CD8-positive, alpha-beta memory T cell (primary cell): ENCODE measurements around the gene TOM1L2. TPM values are rescaled to one million over a fixed set of nuclear protein-coding genes. Genes with fewer than 3 reads are reported as not detected.

ENCODE experiments used
- CTCF ChIA-PET: fragments of 350-600 bp; sonication (Branson Sonifier 250); formaldehyde crosslinking; loops from one replicate; lab custom pipeline; 2021; ENCODE audit warnings: antibody characterized with exemption; lab: Charles Lee
- POLR2A ChIA-PET: fragments of 350-600 bp; sonication (Branson Sonifier 250); formaldehyde crosslinking; loops from one replicate; lab custom pipeline; 2021; ENCODE audit warnings: antibody characterized with exemption; lab: Charles Lee
- DNase-seq, 5 donors: peaks; one replicate each; pipeline versions ENCODE4 v3.0.0 to v3.0.0-alpha.2; 2020 to 2022; ENCODE audit warnings: mixed read lengths in 1 of 5
- H3K27ac ChIP-seq: one replicate; pipeline ENCODE4 v1.7.0; 2013; ENCODE audit warnings: low read depth, mild to moderate bottlenecking, low read length, moderate library complexity
- H3K27me3 ChIP-seq: 2 replicates; pipeline ENCODE4 v1.7.0; 2013; ENCODE audit warnings: low read length, mild to moderate bottlenecking; ENCODE audit not compliant: insufficient read depth, poor library complexity, severe bottlenecking
- H3K36me3 ChIP-seq: 2 replicates; pipeline ENCODE4 v1.7.0; 2013; ENCODE audit warnings: mild to moderate bottlenecking, low read length, moderate library complexity; ENCODE audit not compliant: insufficient read depth
- H3K4me1 ChIP-seq: 2 replicates; pipeline ENCODE4 v1.7.0; 2013; ENCODE audit warnings: mild to moderate bottlenecking, low read length, moderate library complexity; ENCODE audit not compliant: insufficient read depth
- H3K4me3 ChIP-seq: 2 replicates; pipeline ENCODE4 v1.7.0; 2013; ENCODE audit warnings: mild to moderate bottlenecking, low read length
- H3K9me3 ChIP-seq: 2 replicates; pipeline ENCODE4 v1.7.0; 2013; ENCODE audit warnings: mild to moderate bottlenecking, low read length
- H3K27ac Mint-ChIP-seq, 8 donors: one replicate each; pipeline ENCODE4 v1.8.0; 2020 to 2021; ENCODE audit warnings: mixed read lengths in 8 of 8, mild to moderate bottlenecking in 6 of 8, inconsistent platforms in 3 of 8, moderate library complexity in 3 of 8
- H3K27me3 Mint-ChIP-seq, 2 donors: one replicate each; pipeline ENCODE4 v1.8.0; 2020 to 2021; ENCODE audit warnings: mixed read lengths in 2 of 2, mild to moderate bottlenecking in 1 of 2, moderate library complexity in 1 of 2
- H3K36me3 Mint-ChIP-seq, 3 donors: one replicate each; pipeline ENCODE4 v1.8.0; 2020 to 2021; ENCODE audit warnings: mixed read lengths in 3 of 3, inconsistent platforms in 1 of 3, mild to moderate bottlenecking in 1 of 3
- H3K4me1 Mint-ChIP-seq, 3 donors: one replicate each; pipeline ENCODE4 v1.8.0; 2020 to 2021; ENCODE audit warnings: mixed read lengths in 3 of 3, inconsistent platforms in 1 of 3, mild to moderate bottlenecking in 1 of 3
- H3K4me3 Mint-ChIP-seq, 7 donors: one replicate each; pipeline ENCODE4 v1.8.0; 2020 to 2021; ENCODE audit warnings: mixed read lengths in 7 of 7, mild to moderate bottlenecking in 6 of 7, moderate library complexity in 4 of 7, inconsistent platforms in 2 of 7
- H3K9me3 Mint-ChIP-seq, 5 donors: one replicate each; pipeline ENCODE4 v1.8.0; 2020 to 2022; ENCODE audit warnings: mixed read lengths in 5 of 5, mild to moderate bottlenecking in 3 of 5, moderate library complexity in 2 of 5, inconsistent platforms in 1 of 5
- polyA plus RNA-seq: library from polyadenylated mRNA; unstranded; fragments of 300-500 nt; fragmentation: Illumina TruSeq; gene quantifications from one replicate; pipeline ENCODE4 v1.2.3, GENCODE V29; 2021
- total RNA-seq, 2 experiments: library from RNA; stranded (reverse); gene quantifications; one replicate each; pipeline ENCODE4 v1.2.3, GENCODE V29; 2021

The TOM1L2 gene
- total and polyA plus RNA-seq, 3 experiments from 2014 or later = 6.5 to 11.3 (median 10.0) TPM

- POLR2A ChIA-PET = no interaction called here
Observed at GRCh38 chr17:17929655-17930380, 42.4 kb downstream of the TOM1L2 start.

GRCh38 chr17:17928398-17929287, 43.6 kb downstream of the TOM1L2 start:
- ChIA-PET CTCF (interaction anchor here (1.0 to 1.1 kb wide), 3 partner anchors 19 to 105 kb away, joined by 3 to 5 read pairs (median 4); no protein-coding TSS in a partner anchor), POLR2A (no interaction called here)
- Mint-ChIP-seq H3K27me3 (no peaks in the 10 kb centered on the region), H3K4me3 (no peak overlapping the region), H3K4me1 (peaks cover 6 to 26% (median 15%) of the 10 kb centered on the region in 3 donors), H3K27ac (no peak overlapping the region), H3K9me3 (no peaks in the 10 kb centered on the region), H3K36me3 (peaks cover 0 to 13% (median 3%) of the 10 kb centered on the region in 3 donors)
- no peaks in the 10 kb centered on the region for H3K4me1 ChIP-seq
- H3K36me3 ChIP-seq = no peaks in the 10 kb centered on the region
- H3K27ac ChIP-seq = no peak overlapping the region
- no peaks in the 10 kb centered on the region for H3K27me3 ChIP-seq
- H3K9me3 ChIP-seq = no peaks in the 10 kb centered on the region
- no peak for DNase-seq
- no peak overlapping the region for H3K4me3 ChIP-seq

More at GRCh38 chr17:17929655-17930380, 42.4 kb downstream of the TOM1L2 start:
- H3K36me3 Mint-ChIP-seq = peaks cover 0 to 12% (median 3%) of the 10 kb centered on the region in 3 donors
- H3K27ac Mint-ChIP-seq = peak overlapping the region in 3 of 8 donors; percentile 38 to 73 (median 72)
- no peak overlapping the region for H3K4me3 Mint-ChIP-seq
- no peaks in the 10 kb centered on the region for H3K36me3 ChIP-seq
- no peaks in the 10 kb centered on the region for H3K27me3 ChIP-seq
- H3K27ac ChIP-seq = no peak overlapping the region
- H3K4me1 ChIP-seq = peaks cover 2% of the 10 kb centered on the region
- H3K9me3 Mint-ChIP-seq = no peaks in the 10 kb centered on the region
- peaks cover 7 to 36% (median 23%) of the 10 kb centered on the region in 3 donors for H3K4me1 Mint-ChIP-seq
- CTCF ChIA-PET = no interaction called here
- no peak for DNase-seq
- no peaks in the 10 kb centered on the region for H3K27me3 Mint-ChIP-seq
- H3K4me3 ChIP-seq = no peak overlapping the region
- no peaks in the 10 kb centered on the region for H3K9me3 ChIP-seq

- H3K4me1 Mint-ChIP-seq = peaks cover 10 to 19% (median 15%) of the 10 kb centered on the region in 3 donors
- Histone ChIP-seq H3K27ac (no peak overlapping the region), H3K4me1 (no peaks in the 10 kb centered on the region), H3K4me3 (no peak overlapping the region), H3K9me3 (no peaks in the 10 kb centered on the region), H3K27me3 (no peaks in the 10 kb centered on the region), H3K36me3 (no peaks in the 10 kb centered on the region)
- H3K27ac Mint-ChIP-seq = peak overlapping the region in 2 of 8 donors; percentile 19 to 49
- POLR2A ChIA-PET = no interaction called here
- CTCF ChIA-PET = interaction anchor here (0.9 kb wide), 1 partner anchor 8 kb away, joined by 3 read pairs; no protein-coding TSS in a partner anchor
- no peak overlapping the region for H3K4me3 Mint-ChIP-seq
- H3K36me3 Mint-ChIP-seq = peaks cover 0 to 13% (median 5%) of the 10 kb centered on the region in 3 donors
- no peaks in the 10 kb centered on the region for H3K9me3 Mint-ChIP-seq
- no peaks in the 10 kb centered on the region for H3K27me3 Mint-ChIP-seq
- DNase-seq = no peak
Observed at GRCh38 chr17:17926840-17927449, 45.3 kb downstream of the TOM1L2 start.

GRCh38 chr17:17926036-17926435, 46.2 kb downstream of the TOM1L2 start:
- no peaks in the 10 kb centered on the region for H3K27me3 Mint-ChIP-seq
- DNase-seq = no peak
- Histone ChIP-seq H3K4me1 (no peaks in the 10 kb centered on the region), H3K4me3 (no peak overlapping the region), H3K27ac (no peak overlapping the region), H3K27me3 (no peaks in the 10 kb centered on the region), H3K36me3 (no peaks in the 10 kb centered on the region), H3K9me3 (no peaks in the 10 kb centered on the region)
- ChIA-PET POLR2A (no interaction called here), CTCF (no interaction called here)
- H3K4me1 Mint-ChIP-seq = peaks cover 8 to 15% (median 8%) of the 10 kb centered on the region in 3 donors
- H3K4me3 Mint-ChIP-seq = no peak overlapping the region
- H3K36me3 Mint-ChIP-seq = peaks cover 0 to 13% (median 7%) of the 10 kb centered on the region in 3 donors
- no peak overlapping the region for H3K27ac Mint-ChIP-seq
- H3K9me3 Mint-ChIP-seq = no peaks in the 10 kb centered on the region

- H3K9me3 ChIP-seq = no peaks in the 10 kb centered on the region
- H3K9me3 Mint-ChIP-seq = no peaks in the 10 kb centered on the region
- H3K27ac Mint-ChIP-seq = no peak overlapping the region
- peaks cover 4 to 14% (median 6%) of the 10 kb centered on the region in 3 donors for H3K4me1 Mint-ChIP-seq
- H3K4me1 ChIP-seq = no peaks in the 10 kb centered on the region
- no peak overlapping the region for H3K4me3 Mint-ChIP-seq
- POLR2A ChIA-PET = no interaction called here
- no peaks in the 10 kb centered on the region for H3K27me3 ChIP-seq
- H3K36me3 Mint-ChIP-seq = peaks cover 0 to 13% (median 7%) of the 10 kb centered on the region in 3 donors
- no peaks in the 10 kb centered on the region for H3K36me3 ChIP-seq
- DNase-seq = no peak
- no peaks in the 10 kb centered on the region for H3K27me3 Mint-ChIP-seq
- CTCF ChIA-PET = no interaction called here
- no peak overlapping the region for H3K4me3 ChIP-seq
- no peak overlapping the region for H3K27ac ChIP-seq
Observed at GRCh38 chr17:17924857-17925250, 47.3 kb downstream of the TOM1L2 start.

- Histone ChIP-seq H3K36me3 (no peaks in the 10 kb centered on the region), H3K4me1 (no peaks in the 10 kb centered on the region), H3K4me3 (no peak overlapping the region), H3K27ac (no peak overlapping the region), H3K9me3 (no peaks in the 10 kb centered on the region), H3K27me3 (no peaks in the 10 kb centered on the region)
- H3K9me3 Mint-ChIP-seq = no peaks in the 10 kb centered on the region
- ChIA-PET CTCF (no interaction called here), POLR2A (no interaction called here)
- H3K27ac Mint-ChIP-seq = peak overlapping the region in 1 of 8 donors; percentile 60
- H3K36me3 Mint-ChIP-seq = peaks cover 0 to 12% (median 7%) of the 10 kb centered on the region in 3 donors
- H3K4me3 Mint-ChIP-seq = no peak overlapping the region
- H3K27me3 Mint-ChIP-seq = no peaks in the 10 kb centered on the region
- H3K4me1 Mint-ChIP-seq = peaks cover 4 to 15% (median 6%) of the 10 kb centered on the region in 3 donors
- no peak for DNase-seq
Observed at GRCh38 chr17:17924131-17924856, 47.9 kb downstream of the TOM1L2 start.

GRCh38 chr17:17922070-17922614, 50.1 kb downstream of the TOM1L2 start:
- peaks cover 4 to 14% (median 6%) of the 10 kb centered on the region in 3 donors for H3K4me1 Mint-ChIP-seq
- H3K27ac Mint-ChIP-seq = peak overlapping the region in 3 of 8 donors; percentile 26 to 77 (median 42)
- Histone ChIP-seq H3K9me3 (no peaks in the 10 kb centered on the region), H3K27ac (peak overlapping the region; percentile 9), H3K36me3 (no peaks in the 10 kb centered on the region), H3K27me3 (no peaks in the 10 kb centered on the region), H3K4me3 (no peak overlapping the region), H3K4me1 (no peaks in the 10 kb centered on the region)
- no peaks in the 10 kb centered on the region for H3K9me3 Mint-ChIP-seq
- H3K4me3 Mint-ChIP-seq = no peak overlapping the region
- POLR2A ChIA-PET = no interaction called here
- peaks cover 0 to 7% (median 2%) of the 10 kb centered on the region in 3 donors for H3K36me3 Mint-ChIP-seq
- H3K27me3 Mint-ChIP-seq = no peaks in the 10 kb centered on the region
- DNase-seq = no peak
- CTCF ChIA-PET = no interaction called here
